Parathyroid adenoma (tissue), 2 donors: ENCODE data around the gene TPD52L1.

Source experiments
- H2AFZ ChIP-seq: fragments of 300-600 bp; sonication (generic); one replicate; pipeline ENCODE4 v1.7.0; 2017; ENCODE audit warnings: antibody characterized with exemption, mild to moderate bottlenecking
- H3K27ac ChIP-seq: fragments of 300-600 bp; sonication (generic); one replicate; pipeline ENCODE4 v1.7.0; 2017
- H3K27me3 ChIP-seq: fragments of 300-600 bp; sonication (generic); one replicate; pipeline ENCODE4 v1.7.0; 2017; ENCODE audit warnings: low read length; ENCODE audit not compliant: control insufficient read depth, insufficient read depth
- H3K36me3 ChIP-seq: fragments of 300-600 bp; sonication (generic); one replicate; pipeline ENCODE4 v1.7.0; 2017; ENCODE audit warnings: low read length; ENCODE audit not compliant: control insufficient read depth, insufficient read depth
- H3K4me1 ChIP-seq: fragments of 300-600 bp; sonication (generic); one replicate; pipeline ENCODE4 v1.7.0; 2017; ENCODE audit warnings: control low read depth
- H3K4me2 ChIP-seq: fragments of 300-600 bp; sonication (generic); one replicate; pipeline ENCODE4 v1.7.0; 2017; ENCODE audit warnings: low read length
- H3K4me3 ChIP-seq: fragments of 300-600 bp; sonication (generic); one replicate; pipeline ENCODE4 v1.7.0; 2017; ENCODE audit warnings: low read depth, low read length
- H3K79me2 ChIP-seq: fragments of 300-600 bp; sonication (generic); one replicate; pipeline ENCODE4 v1.7.0; 2017; ENCODE audit warnings: control low read depth
- H3K9ac ChIP-seq: fragments of 300-600 bp; sonication (generic); one replicate; pipeline ENCODE4 v1.7.0; 2017; ENCODE audit warnings: mild to moderate bottlenecking
- H3K9me3 ChIP-seq: fragments of 300-600 bp; sonication (generic); one replicate; pipeline ENCODE4 v1.7.0; 2017; ENCODE audit warnings: low read length; ENCODE audit not compliant: control insufficient read depth
- CTCF ChIP-seq: fragments of 300-600 bp; sonication (generic); IDR thresholded peaks from one replicate; pipeline ENCODE4 v1.7.0; 2017; ENCODE audit warnings: antibody characterized with exemption, mild to moderate bottlenecking
- donor health status: primary hyperparathyroidism.

Gene TPD52L1

GRCh38 chr6:125250511-125250910 is 96.9 kb downstream of the TPD52L1 start:
- no peak for TF ChIP-seq CTCF

GRCh38 chr6:125251516-125252220 is 98.1 kb downstream of the TPD52L1 start:
- Histone ChIP-seq H3K27ac (no peak overlapping the region), H3K4me3 (no peak overlapping the region)
- no peak for TF ChIP-seq CTCF

More at GRCh38 chr6:125250511-125250910, 96.9 kb downstream of the TPD52L1 start:
- Histone ChIP-seq H3K9ac (no peak overlapping the region), H3K4me2 (no peak overlapping the region), H3K27ac (no peak overlapping the region), H3K4me3 (no peak overlapping the region), H3K27me3 (no peaks in the 10 kb centered on the region), H3K36me3 (no peaks in the 10 kb centered on the region), H3K4me1 (no peaks in the 10 kb centered on the region), H2AFZ (no peak overlapping the region), H3K9me3 (no peaks in the 10 kb centered on the region), H3K79me2 (no peaks in the 10 kb centered on the region)

GRCh38 chr6:125252891-125253290 is 99.3 kb downstream of the TPD52L1 start:
- H3K27ac ChIP-seq, result no peak overlapping the region
- H3K4me2 ChIP-seq, result no peak overlapping the region
- no peak overlapping the region for H3K4me3 ChIP-seq
- no peaks in the 10 kb centered on the region for H3K4me1 ChIP-seq
- H3K79me2 ChIP-seq, result no peaks in the 10 kb centered on the region
- no peak overlapping the region for H2AFZ ChIP-seq
- H3K9ac ChIP-seq, result no peak overlapping the region
- no peaks in the 10 kb centered on the region for H3K9me3 ChIP-seq
- no peak for TF ChIP-seq CTCF
- H3K36me3 ChIP-seq, result no peaks in the 10 kb centered on the region
- no peaks in the 10 kb centered on the region for H3K27me3 ChIP-seq

More at GRCh38 chr6:125251516-125252220, 98.1 kb downstream of the TPD52L1 start:
- H3K36me3 ChIP-seq, result no peaks in the 10 kb centered on the region
- no peak overlapping the region for H3K4me2 ChIP-seq
- no peaks in the 10 kb centered on the region for H3K4me1 ChIP-seq
- peak overlapping the region; percentile 65 for H2AFZ ChIP-seq
- H3K27me3 ChIP-seq, result no peaks in the 10 kb centered on the region
- H3K9ac ChIP-seq, result no peak overlapping the region
- no peaks in the 10 kb centered on the region for H3K79me2 ChIP-seq
- no peaks in the 10 kb centered on the region for H3K9me3 ChIP-seq

GRCh38 chr6:125253881-125254280 is 100.3 kb downstream of the TPD52L1 start:
- no peaks in the 10 kb centered on the region for H3K27me3 ChIP-seq
- no peaks in the 10 kb centered on the region for H3K36me3 ChIP-seq
- H2AFZ ChIP-seq, result no peak overlapping the region
- no peaks in the 10 kb centered on the region for H3K9me3 ChIP-seq
- H3K4me3 ChIP-seq, result peak overlapping the region; percentile 23
- H3K4me2 ChIP-seq, result peak overlapping the region; percentile 45
- TF ChIP-seq CTCF, result no peak
- H3K79me2 ChIP-seq, result no peaks in the 10 kb centered on the region
- no peaks in the 10 kb centered on the region for H3K4me1 ChIP-seq
- H3K9ac ChIP-seq, result no peak overlapping the region
- no peak overlapping the region for H3K27ac ChIP-seq

- peak overlapping the region; percentile 45 for H3K4me2 ChIP-seq
- H3K4me1 ChIP-seq, result no peaks in the 10 kb centered on the region
- H3K27ac ChIP-seq, result no peak overlapping the region
- no peak for TF ChIP-seq CTCF
- H3K79me2 ChIP-seq, result no peaks in the 10 kb centered on the region
- H3K27me3 ChIP-seq, result no peaks in the 10 kb centered on the region
- no peaks in the 10 kb centered on the region for H3K36me3 ChIP-seq
- H3K9ac ChIP-seq, result no peak overlapping the region
- H2AFZ ChIP-seq, result no peak overlapping the region
- no peaks in the 10 kb centered on the region for H3K9me3 ChIP-seq
- peak overlapping the region; percentile 23 for H3K4me3 ChIP-seq
Measured at GRCh38 chr6:125254321-125254720, 100.7 kb downstream of the TPD52L1 start.
